Ascending aorta (tissue), 2 donors: Measurements from ENCODE around the gene ABCC10. TPM values are rescaled to one million over a fixed set of nuclear protein-coding genes. Genes with fewer than 3 reads are reported as not detected.
A peak's percentile ranks its signal among the peaks of the same experiment; 100 is the strongest.
"Not testable (repeated sequence)": the region's sequence is repeated elsewhere in the genome, so short reads cannot be mapped to it uniquely, and the experiment has no call there.

Source experiments
- DNase-seq, 2 donors: peaks; one replicate each; pipeline ENCODE4 v3.0.0-alpha.2; 2019; ENCODE audit warnings: low spot score in 2 of 2
- H3K27ac ChIP-seq, 2 donors: fragments of 200-600 bp; sonication (generic); one replicate each; pipeline ENCODE4 v1.5.1; 2016 to 2017; ENCODE audit warnings: mild to moderate bottlenecking in 1 of 2
- H3K27me3 ChIP-seq: fragments of 200-600 bp; sonication (generic); one replicate; pipeline ENCODE4 v1.5.1; 2017
- H3K36me3 ChIP-seq, 2 donors: fragments of 200-600 bp; sonication (generic); one replicate each; pipeline ENCODE4 v1.5.1; 2016
- H3K4me1 ChIP-seq, 2 donors: fragments of 200-600 bp; sonication (generic); one replicate each; pipeline ENCODE4 v1.5.1; 2016 to 2017; ENCODE audit warnings: mild to moderate bottlenecking in 1 of 2
- H3K4me3 ChIP-seq, 2 donors: fragments of 200-600 bp; sonication (generic); one replicate each; pipeline ENCODE4 v1.5.1; 2016 to 2017; ENCODE audit warnings: mild to moderate bottlenecking in 1 of 2
- H3K9me3 ChIP-seq, 2 donors: fragments of 200-600 bp; sonication (generic); one replicate each; pipeline ENCODE4 v1.5.1; 2016
- CTCF ChIP-seq, 3 experiments: fragments of 200-600 bp in 2 of 3; fragments of 450-650 bp in 1 of 3; sonication (generic) in 2 of 3; IDR thresholded peaks; one replicate each; pipeline ENCODE4 v1.5.1; 2016 to 2019; ENCODE audit warnings: antibody characterized with exemption in 3 of 3, mild to moderate bottlenecking in 1 of 3, moderate library complexity in 1 of 3
- intact Hi-C: fragments of 100-400 bp; cut with DNase I; formaldehyde crosslinking; loops from one replicate; pipeline ENCODE4 v1.15.1; 2023
- total RNA-seq: library from RNA; depleted of rRNA; stranded (reverse); fragments of >200 nt; gene quantifications from one replicate; pipeline ENCODE4 v1.1.0, GENCODE V29; 2016

The ABCC10 gene
- total RNA-seq, 1 donor from 2014 or later = 4.6 TPM

- Histone ChIP-seq H3K27me3 (peaks cover 5% of the 10 kb centered on the region), H3K4me3 (peak overlapping the region; percentile 58 to 64), H3K4me1 (peaks cover 0 to 9% of the 10 kb centered on the region in 2 donors), H3K9me3 (no peaks in the 10 kb centered on the region), H3K27ac (no peak overlapping the region), H3K36me3 (peaks cover 12 to 26% of the 10 kb centered on the region in 2 donors)
- intact Hi-C loops = loop anchor here (1.0 to 2.0 kb wide), 2 partner anchors 43 to 52 kb away; no protein-coding TSS in a partner anchor
- peak in 1 of 2 donors; percentile 22 for DNase-seq
- TF ChIP-seq CTCF (IDR thresholded peaks at IDR 0.05) = peak; percentile 93 to 97 (median 95)
Observed at GRCh38 chr6:43454290-43454695, 27.0 kb downstream of the ABCC10 start.

- intact Hi-C loops = loop anchor here (1.0 to 2.0 kb wide), 2 partner anchors 42 to 51 kb away; no protein-coding TSS in a partner anchor
- no peak for TF ChIP-seq CTCF (IDR thresholded peaks at IDR 0.05)
- Histone ChIP-seq H3K9me3 (no peaks in the 10 kb centered on the region), H3K4me1 (peaks cover 0 to 9% of the 10 kb centered on the region in 2 donors), H3K36me3 (peaks cover 6 to 20% of the 10 kb centered on the region in 2 donors), H3K27ac (no peak overlapping the region), H3K4me3 (peak overlapping the region; percentile 58 to 64), H3K27me3 (peaks cover 5% of the 10 kb centered on the region)
- DNase-seq = peak in 1 of 2 donors; percentile 88
Observed at GRCh38 chr6:43454696-43455530, 27.6 kb downstream of the ABCC10 start.

GRCh38 chr6:43455531-43456428 lies 28.4 kb downstream of the ABCC10 start, which contains the start of gene DLK2:
Gene DLK2, minus strand, starts transcription at chr6:43455548. Its CDS starts 723 bp downstream, at chr6:43454825.
- TF ChIP-seq CTCF (IDR thresholded peaks at IDR 0.05) = no peak
- Histone ChIP-seq H3K9me3 (no peaks in the 10 kb centered on the region), H3K36me3 (peaks cover 0 to 11% of the 10 kb centered on the region in 2 donors), H3K4me1 (peaks cover 0 to 9% of the 10 kb centered on the region in 2 donors), H3K27ac (no peak within 1 kb of the TSS), H3K4me3 (peak within 1 kb of the TSS; percentile 58 to 64), H3K27me3 (peaks cover 5% of the 10 kb centered on the region)
- intact Hi-C loops = loop anchor here (2.0 kb wide), 1 partner anchor 41 kb away; no protein-coding TSS in a partner anchor
- no peak for DNase-seq

GRCh38 chr6:43457643-43458042 lies 30.3 kb downstream of the ABCC10 start:
- no peaks in the 10 kb centered on the region for H3K9me3 ChIP-seq
- DNase-seq = no peak
- H3K36me3 ChIP-seq = no peaks in the 10 kb centered on the region
- peaks cover 5% of the 10 kb centered on the region for H3K27me3 ChIP-seq
- H3K27ac ChIP-seq = no peak overlapping the region
- no peak for TF ChIP-seq CTCF (IDR thresholded peaks at IDR 0.05)
- H3K4me3 ChIP-seq = no peak overlapping the region
- intact Hi-C loops = no loop called here
- H3K4me1 ChIP-seq = peaks cover 0 to 9% of the 10 kb centered on the region in 2 donors

- H3K27me3 ChIP-seq, DNase-seq: not testable (repeated sequence)
Observed at GRCh38 chr6:43458154-43458553, 30.8 kb downstream of the ABCC10 start.

More at GRCh38 chr6:43458154-43458553, 30.8 kb downstream of the ABCC10 start:
- intact Hi-C loops, H3K27ac ChIP-seq, H3K4me1 ChIP-seq, H3K4me3 ChIP-seq, H3K36me3 ChIP-seq, H3K9me3 ChIP-seq: not testable (repeated sequence)
